K562 (cell line): ENCODE results near the gene PLEKHN1. TPM values are rescaled to one million over a fixed set of nuclear protein-coding genes. Genes with fewer than 3 reads are reported as not detected.
A peak's percentile ranks its signal among the peaks of the same experiment; 100 is the strongest.

Experiments used
- ATAC-seq: fragments of 200-7000 bp; cut with Tn5 transposase; 3 replicates; pipeline ENCODE4 v1.9.1; 2020; ENCODE audit warnings: moderate library complexity
- BruUV-seq: library from RNA; stranded (reverse); fragments of 400-500 nt; replicated peaks from 2 replicates; lab custom pipeline; 2021; lab: Mats Ljungman, UMichigan
- CTCF ChIA-PET: fragments of 300-600 bp; formaldehyde crosslinking; extraction: SDS; loops from one replicate; lab custom pipeline; 2021; ENCODE audit warnings: low intra/inter-chr PET ratio; lab: Yijun Ruan, JAX
- POLR2A ChIA-PET: fragments of 300-600, 350-650 bp; sonication (Branson Sonifier 250); formaldehyde crosslinking; extraction: SDS; loops from one replicate; lab custom pipeline; 2021; ENCODE audit warnings: antibody characterized with exemption, inconsistent platforms; lab: Yijun Ruan, JAX
- DNase-seq, 4 experiments: peaks; one replicate each; pipeline versions ENCODE4 v3.0.0 to v3.0.0-alpha.2; 2011 to 2018; ENCODE audit warnings: low spot score in 3 of 4, mixed read lengths in 3 of 4; ENCODE audit errors: extremely low read depth in 1 of 4
- FAIRE-seq: peaks from 2 replicates; lab custom pipeline; 2011; peaks lifted over from hg19 to GRCh38; lab: Jason Lieb, UNC
- H2AFZ ChIP-seq: 2 replicates; pipeline ENCODE4 v1.6.0; 2011; ENCODE audit warnings: low read depth, low read length, control low read depth, inconsistent platforms
- H3K27ac ChIP-seq: fragments of 200-600 bp; 3 replicates; pipeline ENCODE4 v1.8.0; 2011; ENCODE audit warnings: low read depth, mild to moderate bottlenecking, control low read depth, inconsistent platforms, low read length, moderate library complexity, mixed read lengths; ENCODE audit errors: extremely low read depth
- H3K27me3 ChIP-seq, 2 experiments: fragments of 300-600 bp in 1 of 2; 2 replicates in 1 of 2; 3 replicates in 1 of 2; pipeline versions ENCODE4 v1.6.0 to v1.8.0; 2011; ENCODE audit warnings: inconsistent platforms in 2 of 2, low read length in 2 of 2, mild to moderate bottlenecking in 1 of 2, mixed read lengths in 1 of 2, moderate library complexity in 1 of 2; ENCODE audit not compliant: control insufficient read depth in 2 of 2, insufficient read depth in 2 of 2
- H3K36me3 ChIP-seq: fragments of 300-600 bp; 3 replicates; pipeline ENCODE4 v1.8.0; 2011; ENCODE audit warnings: mild to moderate bottlenecking, low read length, inconsistent platforms; ENCODE audit not compliant: control insufficient read depth, insufficient read depth
- H3K4me1 ChIP-seq, 2 experiments: fragments of 200-600 bp in 1 of 2; replicated peaks in 1 of 2; 2 replicates in 1 of 2; 3 replicates in 1 of 2; pipeline versions ENCODE4 v1.5.1 to v1.8.0; 2011; ENCODE audit warnings: inconsistent platforms in 2 of 2, low read length in 2 of 2, mild to moderate bottlenecking in 1 of 2, mixed read lengths in 1 of 2, moderate library complexity in 1 of 2; ENCODE audit not compliant: control insufficient read depth in 2 of 2, insufficient read depth in 2 of 2
- H3K4me2 ChIP-seq: 2 replicates; pipeline ENCODE4 v1.6.1; 2011; ENCODE audit warnings: low read length, control low read depth, inconsistent platforms, mixed read lengths; ENCODE audit not compliant: insufficient read depth
- H3K4me3 ChIP-seq: fragments of 200-600 bp; sonication (generic), shearing (Covaris generic); 2 replicates; pipeline ENCODE4 v1.5.1; 2016; ENCODE audit warnings: control low read depth, inconsistent platforms
- H3K79me2 ChIP-seq: fragments of 200-600 bp; 3 replicates; pipeline ENCODE4 v1.8.0; 2011; ENCODE audit warnings: low read length, inconsistent platforms; ENCODE audit not compliant: control insufficient read depth, insufficient read depth
- H3K9ac ChIP-seq, 2 experiments: 2 replicates each; pipeline versions ENCODE4 v1.6.0 to v1.6.1; 2011; ENCODE audit warnings: low read depth in 2 of 2, low read length in 2 of 2, control low read depth in 1 of 2, inconsistent platforms in 1 of 2, mild to moderate bottlenecking in 1 of 2, mixed read lengths in 1 of 2; ENCODE audit not compliant: insufficient read depth in 1 of 2
- H3K9me1 ChIP-seq: one replicate; pipeline ENCODE4 v1.6.0; 2011; ENCODE audit warnings: inconsistent platforms, mild to moderate bottlenecking, low read length, moderate library complexity; ENCODE audit not compliant: control insufficient read depth, insufficient read depth
- H3K9me3 ChIP-seq: replicated peaks from 2 replicates; pipeline ENCODE4 v1.5.1; 2011; ENCODE audit warnings: low read depth, low read length, inconsistent platforms; ENCODE audit not compliant: control insufficient read depth, insufficient read depth
- H4K20me1 ChIP-seq: replicated peaks from 2 replicates; pipeline ENCODE4 v1.6.1; 2011; ENCODE audit warnings: low read length, inconsistent platforms, mixed read lengths; ENCODE audit not compliant: control insufficient read depth, insufficient read depth
- CHD2 ChIP-seq: IDR thresholded peaks from 2 replicates; pipeline ENCODE4 v1.6.1; 2011; ENCODE audit warnings: low read depth, low read length
- DMBX1 ChIP-seq: fragments of 250-450 bp; sonication (Bioruptor Pico); IDR thresholded peaks from 2 replicates; pipeline ENCODE4 v1.8.0; 2022; ENCODE audit warnings: inconsistent platforms, mild to moderate bottlenecking, moderate library complexity, borderline replicate concordance
- EHMT2 ChIP-seq: fragments of 450-650 bp; IDR thresholded peaks from 2 replicates; pipeline ENCODE4 v1.6.1; 2018; ENCODE audit warnings: antibody characterized with exemption
- ETS1 ChIP-seq: conservative IDR thresholded peaks from 2 replicates; pipeline ENCODE4 v1.6.1; 2011; ENCODE audit warnings: low read depth, mild to moderate bottlenecking, low read length; ENCODE audit not compliant: control insufficient read depth
- FOXP4 ChIP-seq: sonication (generic); formaldehyde crosslinking; IDR thresholded peaks from 2 replicates; pipeline ENCODE4 v1.8.0; 2022; ENCODE audit warnings: mild to moderate bottlenecking, missing genetic modification reagents, borderline replicate concordance
- IRF2 ChIP-seq: sonication (generic); formaldehyde crosslinking; IDR thresholded peaks from 2 replicates; pipeline ENCODE4 v1.8.1; 2022; ENCODE audit warnings: mild to moderate bottlenecking, missing genetic modification reagents
- NR1H2 ChIP-seq: sonication (generic); formaldehyde crosslinking; IDR thresholded peaks from 2 replicates; pipeline ENCODE4 v1.4.0; 2020; ENCODE audit warnings: mild to moderate bottlenecking, missing genetic modification reagents
- NR2F6 ChIP-seq: fragments of 450-650 bp; formaldehyde crosslinking; IDR thresholded peaks from 2 replicates; pipeline ENCODE4 v1.4.0; 2020; ENCODE audit warnings: mild to moderate bottlenecking
- PKNOX1 ChIP-seq: fragments of 450-650 bp; IDR thresholded peaks from 2 replicates; pipeline ENCODE4 v1.6.1; 2016
- RBFOX2 ChIP-seq: fragments of 200-400 bp; formaldehyde crosslinking; IDR thresholded peaks from 2 replicates; pipeline ENCODE4 v1.6.1; 2017; ENCODE audit warnings: low read depth, mild to moderate bottlenecking, low read length, moderate library complexity
- RBM15 ChIP-seq: fragments of 200-400 bp; formaldehyde crosslinking; IDR thresholded peaks from 2 replicates; pipeline ENCODE4 v1.6.1; 2018; ENCODE audit warnings: mild to moderate bottlenecking, low read length, moderate library complexity; ENCODE audit not compliant: insufficient read depth
- SMAD1 ChIP-seq: fragments of 150-350 bp; IDR thresholded peaks from 2 replicates; pipeline ENCODE4 v1.6.1; 2014; ENCODE audit warnings: low read length, low read depth; ENCODE audit not compliant: partially characterized antibody
- USF2 ChIP-seq: sonication (generic); formaldehyde crosslinking; IDR thresholded peaks from 2 replicates; pipeline ENCODE4 v1.5.0; 2020; ENCODE audit warnings: missing genetic modification reagents
- WGBS: fragments of 100-300 bp; shearing (Covaris generic); methylation state at CpG from one replicate; pipeline ENCODE4 v1.1.6; 2016; ENCODE audit warnings: low coverage, mixed read lengths; ENCODE audit not compliant: insufficient coverage; ENCODE audit errors: missing lambda C conversion rate; 5-methylcytosine and 5-hydroxymethylcytosine counted together
- in situ Hi-C: fragments of 300-500 bp; cut with MboI; formaldehyde crosslinking; loops from 4 replicates; pipeline ENCODE4 v1.15.0; 2018; ENCODE audit warnings: inconsistent platforms, mixed read lengths
- intact Hi-C: fragments of 100-400 bp; cut with micrococcal nuclease; formaldehyde crosslinking; loops from 2 replicates; pipeline ENCODE4 v1.14.2; 2022
- polyA plus RNA-seq, 8 experiments: library from polyadenylated mRNA; depleted of rRNA in 4 of 8; stranded (reverse) in 5 of 8; unstranded in 3 of 8; fragments of >200 nt; fragmentation: Nextera tagmentation in 2 of 8; fragmentation: Illumina TruSeq in 1 of 8; extraction: Ambion mirVana in 2 of 8; extraction: Trizol in 1 of 8; gene quantifications; 2 replicates each; pipeline versions ENCODE4 v1.2.1 to v1.2.3, GENCODE V29; 2011 to 2014; ENCODE audit warnings: inconsistent platforms in 1 of 8, missing spikeins in 1 of 8
- total RNA-seq, 7 experiments: library from RNA; depleted of rRNA in 6 of 7; stranded (reverse); fragments of >200 nt in 6 of 7; fragmentation: Illumina TruSeq in 2 of 7; extraction: Trizol in 2 of 7; gene quantifications; 2 replicates each; pipeline versions ENCODE4 v1.2.1 to v1.2.3, GENCODE V29; 2011 to 2021; ENCODE audit warnings: low replicate concordance in 1 of 7

The PLEKHN1 gene
- total and polyA plus RNA-seq, 9 of the 15 experiments (the other 6 are each of a cell fraction or from before 2014, with no cell fraction given) = 0.07 to 1.5 (median 0.13) TPM; not detected in 2

GRCh38 chr1:960363-961131 lies 5.7 kb upstream of the PLEKHN1 start, which contains the start of gene KLHL17 (continued):
- TF ChIP-seq PKNOX1 (peak; percentile 70), DMBX1 (CRISPR knock-in tag) (peak; percentile 71; the same call in 1 of the 2 replicates), RBFOX2 (peak; percentile 56)

GRCh38 chr1:961132-961669 lies 5.1 kb upstream of the PLEKHN1 start:
- Histone ChIP-seq H4K20me1 (peaks cover 5% of the 10 kb centered on the region), H3K9ac (peak overlapping the region; percentile 68 to 94; a peak in 3 of 4 replicates), H3K79me2 (peaks cover 41% of the 10 kb centered on the region), H3K36me3 (peaks cover 59% of the 10 kb centered on the region), H2AFZ (peak overlapping the region; percentile 65), H3K27ac (peak overlapping the region; percentile 71; the same call in 1 of the 3 replicates), H3K9me3 (no peaks in the 10 kb centered on the region), H3K27me3 (no peaks in the 10 kb centered on the region), H3K4me2 (peak overlapping the region; percentile 79), H3K9me1 (no peaks in the 10 kb centered on the region), H3K4me3 (peak overlapping the region; percentile 72), H3K4me1 (peaks cover 19 to 84% of the 10 kb centered on the region in 2 experiments)
- DNase-seq (peak; percentile 50 to 77 (median 72)), ATAC-seq (peak; percentile 16; the same call in 2 of the 3 replicates), FAIRE-seq (peak; percentile 35)
- in situ Hi-C loops (no loop called here), intact Hi-C loops (no loop called here)
- ChIA-PET POLR2A (interaction anchor here (0.6 to 1.3 kb wide), 2 partner anchors 41 to 110 kb away, joined by 3 read pairs; no protein-coding TSS in a partner anchor), CTCF (interaction anchor here (0.8 kb wide), 1 partner anchor 57 kb away, joined by 4 read pairs; no protein-coding TSS in a partner anchor)
- BruUV-seq = no TSS peak
- WGBS = 45% methylated on average over 32 of the region's 56 CpGs
- TF ChIP-seq IRF2 (CRISPR knock-in tag) = peak; percentile 91; the same call in 1 of the 2 replicates
- no peak for TF ChIP-seq CHD2
- TF ChIP-seq FOXP4 = peak; percentile 69; the same call in 1 of the 2 replicates
- no peak for TF ChIP-seq SMAD1
- TF ChIP-seq NR2F6 (CRISPR knock-in tag) = no peak
- TF ChIP-seq ETS1 = 0 out of 2 replicates have a peak, but pooled peaks have one; percentile 14
- peak; percentile 19; the same call in 1 of the 2 replicates for TF ChIP-seq USF2 (CRISPR knock-in tag)
- TF ChIP-seq EHMT2 = no peak
- TF ChIP-seq NR1H2 (CRISPR knock-in tag) = no peak
- TF ChIP-seq RBM15 = no peak
